GM12873 (cell line): Measurements from ENCODE around the gene RNF144A.

Experiments used
- TF ChIP-seq, protein P1 (sequence below): IDR thresholded peaks from 2 replicates; pipeline ENCODE4 v1.5.1; 2012; ENCODE audit warnings: low read depth, mild to moderate bottlenecking, moderate library complexity, low read length, control low read depth; ENCODE audit not compliant: insufficient read depth; ENCODE audit errors: missing control alignments

The RNF144A gene

DNA sequence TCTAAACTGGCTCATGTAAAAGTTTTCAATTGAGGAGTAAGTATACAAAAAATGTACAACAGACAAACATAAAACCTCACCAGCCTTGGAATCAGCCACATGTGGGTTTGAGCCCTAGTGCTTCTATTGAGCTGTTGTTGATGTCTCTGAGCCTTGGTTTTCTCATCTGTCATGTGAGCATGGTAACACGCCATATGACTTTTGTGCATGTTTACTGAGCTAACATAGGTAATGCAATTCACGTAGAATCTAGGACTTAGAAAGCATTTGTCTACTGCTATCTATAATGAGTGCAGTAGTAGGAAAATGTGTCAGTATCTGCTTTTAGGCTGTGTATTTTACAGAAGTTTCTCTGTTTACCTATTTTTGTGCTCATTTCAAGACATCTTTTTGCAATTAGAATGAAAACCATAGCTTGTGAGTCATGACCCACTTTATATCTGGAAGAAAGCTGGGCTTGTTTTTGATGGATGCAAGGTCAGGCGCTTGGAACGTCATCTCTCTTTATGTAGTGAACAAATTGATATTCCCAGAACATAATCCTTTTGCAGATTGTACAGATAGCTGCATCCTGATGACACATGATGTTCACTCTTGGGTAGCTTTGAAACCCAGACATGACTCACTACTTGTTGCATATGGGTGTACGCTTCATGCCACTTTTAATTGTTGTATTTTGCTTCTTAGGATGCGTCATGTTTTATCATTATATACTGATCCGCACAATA, 94.3 kb downstream of the RNF144A start:
- TF ChIP-seq, protein P1, sequence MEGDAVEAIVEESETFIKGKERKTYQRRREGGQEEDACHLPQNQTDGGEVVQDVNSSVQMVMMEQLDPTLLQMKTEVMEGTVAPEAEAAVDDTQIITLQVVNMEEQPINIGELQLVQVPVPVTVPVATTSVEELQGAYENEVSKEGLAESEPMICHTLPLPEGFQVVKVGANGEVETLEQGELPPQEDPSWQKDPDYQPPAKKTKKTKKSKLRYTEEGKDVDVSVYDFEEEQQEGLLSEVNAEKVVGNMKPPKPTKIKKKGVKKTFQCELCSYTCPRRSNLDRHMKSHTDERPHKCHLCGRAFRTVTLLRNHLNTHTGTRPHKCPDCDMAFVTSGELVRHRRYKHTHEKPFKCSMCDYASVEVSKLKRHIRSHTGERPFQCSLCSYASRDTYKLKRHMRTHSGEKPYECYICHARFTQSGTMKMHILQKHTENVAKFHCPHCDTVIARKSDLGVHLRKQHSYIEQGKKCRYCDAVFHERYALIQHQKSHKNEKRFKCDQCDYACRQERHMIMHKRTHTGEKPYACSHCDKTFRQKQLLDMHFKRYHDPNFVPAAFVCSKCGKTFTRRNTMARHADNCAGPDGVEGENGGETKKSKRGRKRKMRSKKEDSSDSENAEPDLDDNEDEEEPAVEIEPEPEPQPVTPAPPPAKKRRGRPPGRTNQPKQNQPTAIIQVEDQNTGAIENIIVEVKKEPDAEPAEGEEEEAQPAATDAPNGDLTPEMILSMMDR, result no peak

DNA sequence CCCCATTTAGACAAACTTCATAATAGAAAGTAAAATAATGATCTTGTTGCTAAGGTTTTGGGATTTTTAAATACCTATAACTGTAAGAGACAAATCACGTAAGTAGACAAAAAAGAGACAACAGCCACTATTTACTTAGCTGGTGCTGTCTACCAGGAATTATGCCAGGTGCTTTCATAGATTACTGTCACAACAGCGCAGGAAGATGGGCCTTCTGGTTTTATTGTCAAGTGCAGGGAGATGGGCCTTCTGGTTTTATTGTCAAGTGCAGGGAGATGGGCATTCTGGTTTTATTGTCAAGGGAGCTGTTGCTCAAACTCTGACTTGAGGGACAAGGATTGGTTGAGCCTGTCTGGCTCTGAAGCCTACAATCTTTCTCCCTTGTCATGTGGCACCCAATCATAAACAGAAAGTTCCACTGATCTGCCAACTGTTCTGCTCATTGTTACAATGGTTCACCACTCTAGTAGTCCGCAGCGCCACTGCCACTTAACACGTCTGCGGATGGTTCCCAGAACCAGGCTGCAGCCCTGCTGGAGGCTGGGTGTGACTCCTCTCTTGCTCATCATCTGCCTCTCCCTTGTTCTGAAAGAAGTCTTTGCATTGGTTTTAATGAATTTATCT, 95.0 kb downstream of the RNF144A start:
- TF ChIP-seq, protein P1, result no peak

DNA sequence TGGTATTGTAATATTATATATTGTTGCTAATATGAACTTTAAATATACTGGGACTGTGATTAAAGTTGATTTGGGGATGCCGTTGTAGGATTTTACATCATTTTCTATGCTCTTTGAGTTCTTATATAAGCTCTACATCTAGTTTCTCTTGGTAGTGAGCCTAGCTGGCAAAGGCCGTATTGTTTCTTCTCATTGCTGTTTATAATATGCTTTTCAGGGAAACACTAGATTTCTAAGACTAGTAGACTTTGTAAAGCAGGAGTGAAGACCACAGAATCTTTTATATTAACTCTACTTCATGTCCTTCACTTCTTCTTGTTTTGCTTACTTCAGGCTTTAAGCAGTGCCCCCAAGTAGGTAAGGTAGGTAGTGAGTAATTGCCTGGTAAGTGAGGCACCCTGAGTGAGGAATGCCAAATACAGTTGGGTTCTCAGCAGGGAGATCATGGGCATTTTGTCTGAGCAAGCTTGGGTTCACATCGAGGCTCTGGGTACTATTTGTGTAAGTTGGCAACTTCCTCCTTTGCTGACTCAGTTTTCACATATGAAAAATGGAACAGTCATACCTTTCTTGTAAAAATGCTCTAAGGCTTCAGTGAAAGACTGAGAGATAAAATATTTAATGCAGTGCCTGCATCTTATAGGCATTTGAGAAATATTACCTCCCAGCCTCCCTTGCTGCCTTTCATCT, 96.4 kb downstream of the RNF144A start:
- TF ChIP-seq, protein P1, result no peak

DNA sequence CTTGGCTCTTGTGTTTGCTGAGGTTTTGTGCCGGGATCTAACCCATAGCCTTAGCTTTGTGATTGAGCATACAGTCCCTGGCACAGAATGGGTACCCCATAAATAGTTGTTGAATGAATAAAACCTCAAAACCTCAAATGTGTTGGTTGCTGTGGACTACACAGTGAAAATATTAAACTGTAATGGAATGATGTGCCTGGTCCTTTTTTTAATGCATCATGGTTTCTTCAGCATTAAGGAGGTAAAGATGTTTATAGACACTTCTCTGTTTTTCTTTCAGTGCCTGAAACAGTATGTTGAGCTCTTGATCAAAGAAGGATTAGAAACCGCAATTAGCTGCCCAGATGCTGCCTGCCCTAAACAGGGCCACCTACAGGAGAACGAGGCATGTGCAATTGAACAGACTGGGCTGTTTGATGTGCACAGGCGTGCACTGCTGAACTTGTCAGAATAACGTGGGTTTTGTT, 97.0 kb downstream of the RNF144A start:
- TF ChIP-seq, protein P1, result peak; percentile 73

DNA sequence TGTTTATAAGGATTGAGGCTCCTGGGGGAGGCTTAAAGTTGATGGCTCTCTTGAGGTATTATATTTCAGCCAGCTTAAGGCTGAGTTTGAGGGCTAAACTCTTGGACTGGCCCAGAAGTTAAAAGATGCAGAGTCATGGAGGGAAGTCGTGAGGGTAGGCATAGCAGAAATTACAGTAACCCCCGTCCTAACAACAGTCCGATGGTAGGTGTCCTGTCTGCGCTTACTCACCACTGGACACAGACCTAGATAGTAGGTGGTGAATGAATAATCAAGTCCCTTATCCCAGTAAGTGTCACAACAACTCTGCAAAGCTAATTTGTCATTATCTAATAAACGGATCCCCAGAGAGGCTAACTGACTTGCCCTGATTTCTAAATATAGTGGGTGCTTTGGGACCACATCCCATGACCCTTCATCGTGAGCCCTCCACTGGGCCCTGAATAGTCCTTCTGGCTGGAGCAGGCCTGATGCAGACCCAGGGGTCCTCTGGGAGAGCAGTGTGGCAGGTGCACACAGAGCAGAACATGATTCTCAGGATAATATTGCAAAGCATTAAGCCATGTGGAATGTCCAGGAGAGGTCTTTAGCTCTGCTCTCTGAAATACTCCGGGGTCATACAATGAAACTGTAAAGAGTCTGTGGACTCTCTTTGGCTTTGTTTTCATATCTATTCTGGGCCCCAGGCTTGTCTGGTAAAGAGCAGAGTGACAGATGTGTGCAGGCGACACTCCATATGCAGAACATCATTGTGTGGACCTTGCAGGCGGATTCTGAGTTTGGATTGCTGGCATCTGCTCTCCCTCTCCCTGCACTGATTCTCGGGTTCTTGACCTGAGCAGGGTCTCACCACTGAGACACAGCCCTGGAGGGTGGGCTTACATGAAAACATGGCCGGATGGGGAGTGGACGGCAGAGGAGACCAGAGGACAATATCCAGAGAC, 98.1 kb downstream of the RNF144A start:
- TF ChIP-seq, protein P1, result no peak

DNA sequence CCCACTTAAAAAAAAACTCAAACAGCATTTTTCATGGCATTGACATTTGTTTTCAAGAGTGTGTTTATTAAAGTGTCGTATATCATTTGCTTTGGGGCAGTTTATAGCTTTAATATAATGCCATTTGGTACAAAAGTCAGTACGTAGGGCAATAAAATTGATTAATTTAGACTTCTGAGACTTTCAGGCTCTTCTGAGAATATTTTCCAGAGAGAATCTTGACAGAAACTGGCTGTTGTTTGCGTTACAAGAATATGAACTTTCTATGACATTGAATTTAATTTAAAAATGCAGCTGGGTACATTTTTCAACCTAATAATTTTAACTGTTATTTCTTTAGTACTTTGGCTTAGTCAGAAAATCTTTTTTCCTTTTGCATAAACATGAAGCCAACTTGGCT, 98.9 kb downstream of the RNF144A start:
- TF ChIP-seq, protein P1, result no peak
